Measurements from ENCODE around the gene ZNF77. TPM values are rescaled to one million over a fixed set of nuclear protein-coding genes. Genes with fewer than 3 reads are reported as not detected.
"Not testable (repeated sequence)": the region's sequence is repeated elsewhere in the genome, so short reads cannot be mapped to it uniquely, and the experiment has no call there.

ZNF77 gene
- total and polyA plus RNA-seq, 2 experiments from 2014 or later: 2.6 to 4.7 TPM

DNA sequence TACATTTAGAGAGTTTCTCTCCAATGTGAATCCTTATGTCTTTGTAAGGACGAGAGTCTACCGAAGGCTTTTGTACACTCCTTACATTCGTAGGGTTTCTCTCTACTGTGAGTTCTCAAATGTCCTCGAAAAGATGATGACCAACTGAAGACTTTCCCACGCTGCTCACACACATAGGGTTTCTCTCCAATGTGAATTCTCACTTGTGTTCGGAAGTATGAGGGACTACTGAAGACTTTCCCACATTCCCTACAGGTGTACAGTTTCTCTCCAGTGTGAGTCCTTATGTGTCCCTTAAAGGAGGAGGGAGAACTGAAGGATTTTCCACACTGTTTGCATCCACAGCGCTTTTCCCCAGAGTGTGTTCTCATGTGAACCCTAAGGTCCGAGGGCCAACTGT lies 48.1 kb downstream of the ZNF77 start:
- TF ChIP-seq, protein P1, sequence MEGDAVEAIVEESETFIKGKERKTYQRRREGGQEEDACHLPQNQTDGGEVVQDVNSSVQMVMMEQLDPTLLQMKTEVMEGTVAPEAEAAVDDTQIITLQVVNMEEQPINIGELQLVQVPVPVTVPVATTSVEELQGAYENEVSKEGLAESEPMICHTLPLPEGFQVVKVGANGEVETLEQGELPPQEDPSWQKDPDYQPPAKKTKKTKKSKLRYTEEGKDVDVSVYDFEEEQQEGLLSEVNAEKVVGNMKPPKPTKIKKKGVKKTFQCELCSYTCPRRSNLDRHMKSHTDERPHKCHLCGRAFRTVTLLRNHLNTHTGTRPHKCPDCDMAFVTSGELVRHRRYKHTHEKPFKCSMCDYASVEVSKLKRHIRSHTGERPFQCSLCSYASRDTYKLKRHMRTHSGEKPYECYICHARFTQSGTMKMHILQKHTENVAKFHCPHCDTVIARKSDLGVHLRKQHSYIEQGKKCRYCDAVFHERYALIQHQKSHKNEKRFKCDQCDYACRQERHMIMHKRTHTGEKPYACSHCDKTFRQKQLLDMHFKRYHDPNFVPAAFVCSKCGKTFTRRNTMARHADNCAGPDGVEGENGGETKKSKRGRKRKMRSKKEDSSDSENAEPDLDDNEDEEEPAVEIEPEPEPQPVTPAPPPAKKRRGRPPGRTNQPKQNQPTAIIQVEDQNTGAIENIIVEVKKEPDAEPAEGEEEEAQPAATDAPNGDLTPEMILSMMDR (IDR thresholded peaks at IDR 0.05; ENCODE audit: low read depth, low read length): no peak
- H3K4me1 ChIP-seq (ENCODE audit: low read depth): no peaks in the 10 kb centered on the region
- H3K27ac ChIP-seq: no peak overlapping the region
- H3K36me3 ChIP-seq: no peaks in the 10 kb centered on the region
- H3K27me3 ChIP-seq: no peaks in the 10 kb centered on the region
- H3K4me3 ChIP-seq: no peak overlapping the region
- no peaks in the 10 kb centered on the region for H3K9me3 ChIP-seq (ENCODE audit: low read depth)
- DNase-seq (ENCODE audit: low read depth in 1 of 2, low spot score in 1 of 2): no peak

DNA sequence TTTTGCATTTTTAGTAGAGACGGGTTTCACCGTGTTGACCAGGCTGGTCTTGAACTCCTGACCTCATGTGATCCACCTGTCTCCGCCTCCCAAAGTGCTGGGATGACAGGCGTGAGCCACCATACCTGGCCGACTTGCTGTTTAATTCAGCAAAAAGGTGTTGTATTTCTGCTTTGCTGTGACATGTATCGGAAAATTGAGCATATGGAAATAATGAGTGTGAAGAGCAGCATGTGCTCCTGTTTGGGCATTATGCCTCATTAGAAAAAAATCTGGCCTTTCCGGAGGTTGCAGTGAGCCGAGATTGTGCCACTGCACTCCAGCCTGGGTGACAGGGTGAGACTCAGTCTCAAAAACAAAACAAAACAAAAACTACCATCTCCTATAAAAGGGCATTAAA lies 54.2 kb downstream of the ZNF77 start:
- not testable (repeated sequence) for H3K36me3 ChIP-seq; H3K27me3 ChIP-seq; H3K9me3 ChIP-seq (ENCODE audit: low read depth); H3K4me1 ChIP-seq (ENCODE audit: low read depth); H3K4me3 ChIP-seq; DNase-seq (ENCODE audit: low read depth in 1 of 2, low spot score in 1 of 2); H3K27ac ChIP-seq

DNA sequence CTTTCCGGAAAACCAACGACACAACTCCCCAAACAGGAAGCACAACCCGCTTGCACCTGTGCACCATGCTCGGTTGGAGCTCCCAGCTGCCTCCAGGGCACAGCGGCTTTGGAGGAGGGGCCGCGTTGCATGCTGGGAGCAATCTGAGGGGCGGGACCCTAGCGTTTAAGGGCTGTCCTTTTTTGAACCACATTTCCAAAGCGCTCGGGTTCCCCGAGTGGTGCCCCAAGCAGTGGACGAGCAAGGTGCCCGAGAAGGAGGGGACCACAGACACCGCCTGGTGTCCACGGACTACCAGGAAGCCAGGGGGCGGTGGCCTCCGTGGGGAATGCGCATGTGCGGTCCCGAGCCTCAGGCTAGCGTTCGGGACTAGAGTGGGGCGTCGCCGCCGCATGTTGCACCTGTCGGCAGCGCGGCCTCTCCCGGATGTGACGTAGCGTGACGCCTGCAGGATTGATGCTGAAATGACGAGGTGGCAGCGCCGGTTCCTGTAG lies 56.0 kb downstream of the ZNF77 start:
- TF ChIP-seq, protein P1 (IDR thresholded peaks at IDR 0.05; ENCODE audit: low read depth, low read length): no peak
- Histone ChIP-seq H3K27me3 (no peaks in the 10 kb centered on the region), H3K4me1 (ENCODE audit: low read depth) (no peaks in the 10 kb centered on the region), H3K9me3 (ENCODE audit: low read depth) (no peaks in the 10 kb centered on the region), H3K4me3 (no peak overlapping the region), H3K27ac (no peak overlapping the region), H3K36me3 (no peaks in the 10 kb centered on the region)
- no peak for DNase-seq (ENCODE audit: low read depth in 1 of 2, low spot score in 1 of 2)

DNA sequence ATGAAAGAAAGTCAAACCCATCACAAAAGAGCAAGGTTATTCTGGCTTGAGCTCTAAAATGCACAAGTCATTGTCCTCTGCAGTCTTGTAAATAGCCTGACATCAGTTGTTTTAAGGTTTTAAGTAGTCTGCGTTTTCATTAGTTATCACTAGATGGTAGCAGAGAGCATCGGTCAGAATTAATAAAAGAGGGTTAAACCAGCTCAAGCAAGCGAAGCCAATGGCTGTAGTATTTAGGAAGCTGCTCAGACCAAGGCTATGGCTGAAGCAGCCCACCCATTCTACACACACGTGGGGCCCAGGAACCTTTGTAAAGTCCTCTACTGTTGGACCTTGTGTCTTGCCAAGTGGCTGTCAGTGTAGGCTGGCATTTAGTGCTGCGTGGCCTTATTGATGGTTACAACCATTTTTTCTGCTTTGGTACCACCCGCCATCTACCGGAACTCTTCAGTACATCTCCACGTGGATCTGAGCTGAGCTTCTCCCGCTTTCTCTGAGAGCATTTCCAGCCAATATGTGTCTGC lies 57.3 kb downstream of the ZNF77 start:
- H3K4me1 ChIP-seq (ENCODE audit: low read depth): no peaks in the 10 kb centered on the region
- peak; percentile 72 to 82 for DNase-seq (ENCODE audit: low read depth in 1 of 2, low spot score in 1 of 2)
- no peaks in the 10 kb centered on the region for H3K27me3 ChIP-seq
- no peak overlapping the region for H3K27ac ChIP-seq
- no peaks in the 10 kb centered on the region for H3K36me3 ChIP-seq
- TF ChIP-seq, protein P1 (IDR thresholded peaks at IDR 0.05; ENCODE audit: low read depth, low read length): peak; percentile 65
- no peaks in the 10 kb centered on the region for H3K9me3 ChIP-seq (ENCODE audit: low read depth)
- no peak overlapping the region for H3K4me3 ChIP-seq

DNA sequence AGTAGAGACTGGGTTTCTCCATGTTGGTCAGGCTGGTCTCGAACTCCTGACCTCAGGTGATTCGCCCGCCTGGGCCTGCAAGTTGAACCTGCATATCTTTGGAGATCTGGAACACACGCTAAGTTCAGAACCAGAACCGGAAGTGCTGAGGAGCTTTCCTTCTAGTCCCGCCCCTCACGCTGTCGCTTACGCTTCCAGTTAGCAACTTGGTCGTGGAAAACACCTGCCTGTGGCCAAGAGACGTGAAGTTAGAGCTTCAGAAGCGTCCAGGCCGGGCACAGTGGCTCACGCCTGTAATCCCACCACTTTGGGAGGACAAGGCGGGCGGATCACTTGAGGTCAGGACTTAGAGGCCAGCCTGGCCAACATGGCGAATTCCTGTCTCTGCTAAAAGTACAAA lies 59.0 kb downstream of the ZNF77 start:
- Histone ChIP-seq H3K4me1 (ENCODE audit: low read depth) (no peaks in the 10 kb centered on the region), H3K9me3 (ENCODE audit: low read depth) (no peaks in the 10 kb centered on the region), H3K4me3 (no peak overlapping the region), H3K36me3 (no peaks in the 10 kb centered on the region), H3K27ac (no peak overlapping the region), H3K27me3 (no peaks in the 10 kb centered on the region)
- DNase-seq (ENCODE audit: low read depth in 1 of 2, low spot score in 1 of 2): no peak
- TF ChIP-seq, protein P1 (IDR thresholded peaks at IDR 0.05; ENCODE audit: low read depth, low read length): no peak

DNA sequence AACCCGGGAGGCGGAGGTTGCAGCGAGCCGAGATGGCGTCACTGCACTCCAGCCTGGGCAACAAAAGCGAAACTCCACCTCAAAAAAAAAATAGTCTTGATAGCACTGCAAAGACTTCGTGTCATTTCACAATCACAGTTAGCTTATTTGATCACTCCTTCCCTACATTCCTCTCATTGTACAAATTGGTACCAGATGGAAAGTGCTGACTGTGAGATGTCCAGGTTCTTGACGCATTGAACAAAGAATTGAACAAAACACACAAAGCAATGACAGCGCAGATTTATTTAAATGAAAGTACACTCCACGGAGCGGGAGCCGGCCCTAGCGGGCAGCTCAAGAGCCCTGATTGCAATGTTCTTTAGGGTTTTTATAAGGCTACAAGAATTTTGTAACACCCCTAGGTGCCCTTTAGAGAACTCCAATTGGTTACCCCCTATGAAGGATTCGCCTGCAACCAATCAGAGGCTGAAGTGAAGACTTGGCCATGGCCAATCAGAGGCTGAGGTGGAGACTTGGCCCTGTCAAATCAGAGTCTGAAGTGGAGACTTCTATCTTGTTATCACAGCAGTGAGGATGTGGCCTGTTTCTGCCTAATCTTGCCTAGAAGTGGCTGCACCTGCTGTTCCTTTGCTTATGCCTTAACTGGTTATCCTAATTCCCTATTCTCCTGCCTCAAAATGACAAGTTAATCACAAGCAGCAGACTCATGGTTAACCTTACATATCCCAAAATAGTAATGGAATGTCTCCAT lies 60.9 kb downstream of the ZNF77 start:
- no peak for DNase-seq (ENCODE audit: low read depth in 1 of 2, low spot score in 1 of 2)
- H3K36me3 ChIP-seq: no peaks in the 10 kb centered on the region
- H3K4me1 ChIP-seq (ENCODE audit: low read depth): no peaks in the 10 kb centered on the region
- H3K9me3 ChIP-seq (ENCODE audit: low read depth): no peaks in the 10 kb centered on the region
- TF ChIP-seq, protein P1 (IDR thresholded peaks at IDR 0.05; ENCODE audit: low read depth, low read length): no peak
- H3K4me3 ChIP-seq: no peak overlapping the region
- H3K27me3 ChIP-seq: no peaks in the 10 kb centered on the region
- H3K27ac ChIP-seq: no peak overlapping the region

All from cardiac muscle cell (in vitro differentiated cells and primary cell).